HG03175 (cell line): ENCODE measurements around the gene WDR45B.

Source experiments
- ATAC-seq: cut with Tn5 transposase; IDR thresholded peaks from one replicate; pipeline ENCODE4 v1.9.1; 2021; ENCODE audit warnings: mild to moderate bottlenecking, moderate library complexity; ENCODE audit not compliant: unreplicated experiment

The WDR45B gene

GRCh38 chr17:82648165-82648668 is at the start of gene WDR45B:
WDR45B (minus strand) TSS chr17:82648444; CDS start chr17:82648340, 104 bp downstream.
- peak; percentile 92 for ATAC-seq

GRCh38 chr17:82697808-82698064 is 49.5 kb upstream of the WDR45B start:
- no peak for ATAC-seq

GRCh38 chr17:82696916-82697807 is 48.9 kb upstream of the WDR45B start:
- ATAC-seq = no peak

GRCh38 chr17:82696259-82696658 is 48.0 kb upstream of the WDR45B start:
- no peak for ATAC-seq

DNA sequence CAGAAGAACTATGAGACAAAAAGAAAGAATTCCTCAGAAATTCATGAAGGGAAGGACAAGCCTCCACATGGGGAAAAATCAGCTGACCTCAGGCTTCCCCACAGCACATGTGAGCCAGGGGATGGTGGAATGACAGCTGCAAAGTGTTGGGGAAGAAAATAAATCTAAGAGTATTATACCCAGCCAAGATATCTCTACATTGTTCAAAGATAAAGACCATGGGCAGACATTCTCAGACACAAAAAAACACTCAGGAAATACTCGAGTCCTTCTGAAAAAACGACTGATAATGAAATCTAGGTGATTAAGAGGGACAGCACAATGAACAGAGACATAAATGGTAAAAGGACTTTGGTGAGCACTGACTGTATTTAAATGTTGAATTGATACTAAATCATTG is 46.4 kb upstream of the WDR45B start:
- ATAC-seq = no peak

GRCh38 chr17:82693168-82693867 is 45.1 kb upstream of the WDR45B start:
- no peak for ATAC-seq

- ATAC-seq = no peak
These were observed 44.0 kb upstream of the WDR45B start for GRCh38 chr17:82692268-82692667.

DNA sequence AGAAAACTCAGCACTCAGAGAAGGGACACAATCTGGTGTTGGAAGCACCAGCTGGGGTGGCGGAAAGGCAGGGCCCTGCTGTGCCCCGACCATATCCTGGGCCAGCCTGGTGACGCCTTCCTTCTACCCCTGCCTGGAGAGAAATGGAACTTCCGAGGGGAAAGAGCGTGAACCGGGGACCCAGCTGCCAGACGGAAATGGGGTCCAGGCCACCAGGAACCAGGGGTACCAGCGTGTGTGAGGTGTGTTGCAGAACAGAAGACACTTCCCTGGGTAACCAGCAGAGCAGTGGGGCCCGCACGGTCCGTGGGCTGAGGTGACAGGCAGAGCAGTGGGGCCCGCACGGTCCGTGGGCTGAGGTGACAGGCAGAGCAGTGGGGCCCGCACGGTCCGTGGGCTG is 43.5 kb upstream of the WDR45B start:
- ATAC-seq = no peak

GRCh38 chr17:82690786-82691489 is 42.7 kb upstream of the WDR45B start:
- no peak for ATAC-seq

DNA sequence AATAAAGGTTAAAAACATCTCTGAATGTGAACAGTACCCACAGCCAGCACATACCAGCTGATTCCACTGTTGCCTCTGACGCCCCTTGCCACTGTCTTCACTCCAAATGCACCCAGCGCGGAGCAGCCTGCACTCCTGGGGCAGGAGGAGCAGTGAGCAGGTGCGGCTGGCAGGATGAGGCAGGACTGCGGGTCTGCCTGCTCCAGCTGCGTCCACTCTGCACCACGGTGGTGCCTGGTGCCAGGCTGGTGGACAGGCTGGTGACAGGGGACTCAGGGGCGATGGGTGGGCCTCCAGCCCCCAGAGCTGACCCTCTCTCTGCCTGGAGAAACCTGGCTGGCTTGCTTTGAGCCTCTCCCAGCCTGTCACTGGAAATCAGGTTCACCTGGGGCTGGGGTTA is 40.8 kb upstream of the WDR45B start:
- no peak for ATAC-seq

DNA sequence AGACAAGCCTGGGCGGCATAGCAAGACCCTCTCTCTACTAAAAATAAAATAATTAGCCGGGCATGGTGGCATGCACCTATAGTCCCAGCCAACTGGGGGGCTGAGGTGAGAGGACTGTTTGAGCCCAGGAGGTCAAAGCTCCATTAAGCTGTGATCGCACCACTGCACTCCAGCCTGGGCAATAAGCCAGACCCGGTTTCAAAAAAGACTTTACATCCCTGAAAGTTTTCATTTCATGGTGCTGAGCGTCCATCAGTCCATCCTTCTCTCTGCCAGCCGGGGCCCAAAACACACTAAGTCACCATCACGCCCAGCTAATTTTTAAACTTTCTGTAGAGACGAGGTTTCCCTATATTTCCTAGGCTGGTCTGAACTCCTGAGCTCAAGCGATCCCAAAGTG is 39.6 kb upstream of the WDR45B start:
- ATAC-seq = no peak

- no peak for ATAC-seq
These were observed 39.2 kb upstream of the WDR45B start for GRCh38 chr17:82687375-82687861.

DNA sequence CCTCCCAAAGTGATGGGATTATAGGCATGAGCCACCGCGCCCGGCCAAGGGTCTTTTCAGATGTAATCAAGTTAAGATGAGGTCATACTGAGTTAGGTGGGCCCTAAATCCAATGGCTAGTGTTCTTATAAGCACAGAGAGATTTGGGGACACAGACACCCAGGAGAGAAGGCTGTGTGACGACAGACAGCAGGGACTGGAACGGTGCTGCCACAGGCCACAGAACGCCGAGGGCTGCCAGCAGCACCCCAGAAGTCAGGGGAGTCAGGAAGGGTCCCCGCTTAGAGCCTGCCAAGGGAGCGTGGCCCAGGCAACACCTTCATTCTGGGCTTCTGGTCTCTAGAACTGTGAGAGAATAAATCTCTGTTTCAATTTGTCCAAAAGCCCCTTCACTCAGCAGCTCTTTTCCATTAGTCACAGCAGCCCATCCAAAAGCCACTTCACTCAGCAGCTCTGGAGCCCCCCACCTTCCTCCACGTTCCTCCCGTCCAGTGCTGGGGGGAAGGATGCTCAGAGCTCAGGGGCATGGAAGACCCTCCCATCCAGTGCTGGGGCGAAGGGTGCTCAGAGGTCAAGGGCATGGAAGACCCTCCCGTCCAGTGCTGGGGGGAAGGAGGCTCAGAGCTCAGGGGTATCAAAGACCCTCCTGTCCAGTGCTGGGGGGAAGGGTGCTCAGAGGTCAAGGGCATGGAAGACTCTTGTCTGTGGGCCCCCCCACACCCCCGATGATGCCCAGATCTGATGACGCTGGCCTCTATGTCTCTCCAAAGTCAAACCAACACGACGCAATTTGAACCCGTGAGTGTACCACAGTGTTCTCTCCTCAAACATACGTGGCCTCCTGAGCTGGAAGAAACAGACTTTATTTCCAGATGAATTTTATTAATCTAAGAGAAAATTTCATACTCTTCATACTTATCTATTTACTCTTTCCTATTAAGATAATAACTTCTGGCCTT is 38.4 kb upstream of the WDR45B start:
- no peak for ATAC-seq

GRCh38 chr17:82685291-82685690 is 37.0 kb upstream of the WDR45B start:
- ATAC-seq = no peak

DNA sequence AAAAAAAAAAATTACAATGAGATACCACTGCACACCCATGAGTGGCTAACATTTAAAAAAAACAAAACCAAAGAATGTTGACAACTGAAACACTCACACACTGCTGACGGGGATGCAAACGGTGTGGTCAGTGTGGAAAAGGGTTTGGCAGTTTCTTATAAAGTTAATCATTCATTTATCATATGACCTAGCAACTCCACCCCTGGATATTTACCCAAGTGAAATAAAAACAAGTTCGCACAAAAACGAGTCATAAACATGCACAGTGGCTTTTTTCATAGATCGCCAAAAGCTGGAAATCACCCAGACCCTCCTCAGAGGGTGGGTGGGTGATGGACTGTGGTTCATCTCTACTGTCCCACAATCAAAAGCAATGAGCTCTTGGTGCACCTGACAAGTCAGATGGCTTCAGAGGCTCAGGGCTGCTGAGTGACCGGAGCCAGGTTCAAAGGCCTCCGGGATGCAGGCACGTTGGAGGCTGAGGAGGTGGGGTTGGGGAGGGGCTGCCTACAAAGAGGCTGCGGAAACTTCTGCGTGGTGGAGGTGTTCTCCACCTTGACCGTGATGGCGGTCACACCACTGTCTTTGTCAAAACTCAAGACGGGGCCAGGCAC is 36.1 kb upstream of the WDR45B start:
- peak; percentile 85 for ATAC-seq

GRCh38 chr17:82683534-82683933 is 35.3 kb upstream of the WDR45B start:
- ATAC-seq = no peak

DNA sequence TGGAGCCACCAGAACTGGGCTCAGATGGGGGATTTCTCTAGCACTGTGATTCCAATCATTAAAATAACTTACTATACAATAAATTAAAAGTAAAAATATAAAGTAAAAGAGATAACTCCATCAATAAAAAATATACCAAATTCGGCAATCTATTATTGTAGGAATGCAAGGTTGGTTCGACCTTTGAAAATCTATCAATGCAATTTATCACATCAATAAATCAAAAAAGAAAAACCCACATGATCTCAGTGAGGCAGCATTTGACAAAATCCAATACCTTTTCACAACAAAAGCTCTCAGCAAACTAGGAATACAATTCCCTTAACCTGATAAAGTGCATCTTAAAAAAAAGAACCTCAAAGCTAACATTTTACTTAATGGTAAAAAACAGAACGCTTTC is 33.3 kb upstream of the WDR45B start:
- ATAC-seq = no peak

- no peak for ATAC-seq
These were observed 31.6 kb upstream of the WDR45B start for GRCh38 chr17:82679586-82680465.
